IMR-90 (cell line): ENCODE results near the gene LCP1. TPM values are rescaled to one million over a fixed set of nuclear protein-coding genes. Genes with fewer than 3 reads are reported as not detected.

Experiments
- ATAC-seq: fragments of 200-7000 bp; cut with Tn5 transposase; 2 replicates; pipeline ENCODE4 v1.9.1; 2020; ENCODE audit warnings: low read depth, mild to moderate bottlenecking, moderate library complexity
- BruUV-seq: library from RNA; stranded (reverse); fragments of 400-500 nt; replicated peaks from 2 replicates; lab custom pipeline; 2021; lab: Mats Ljungman, UMichigan
- CTCF ChIA-PET: fragments of 300-600 bp; formaldehyde crosslinking; extraction: SDS; loops from one replicate; lab custom pipeline; 2021; ENCODE audit warnings: antibody characterized with exemption; lab: Yijun Ruan, JAX
- POLR2A ChIA-PET: fragments of 300-600 bp; sonication (Branson Sonifier 250); formaldehyde crosslinking; loops from one replicate; lab custom pipeline; 2022; ENCODE audit warnings: antibody characterized with exemption; ENCODE audit not compliant: unreplicated experiment; lab: Charles Lee
- DNase-seq: peaks from one replicate; pipeline ENCODE4 v3.0.0; 2013
- H2AFZ ChIP-seq: replicated peaks from 2 replicates; pipeline ENCODE3; 2013; ENCODE audit warnings: low read length, mild to moderate bottlenecking; ENCODE audit not compliant: poor library complexity
- H2AK5ac ChIP-seq: 2 replicates; pipeline ENCODE4 v1.6.1; 2013; ENCODE audit warnings: low read depth, low read length, inconsistent platforms
- H2AK9ac ChIP-seq: replicated peaks from 2 replicates; pipeline ENCODE3; 2013; ENCODE audit warnings: mild to moderate bottlenecking, low read depth, low read length, moderate library complexity; ENCODE audit not compliant: poor library complexity
- H2BK120ac ChIP-seq: 2 replicates; pipeline ENCODE4 v1.6.1; 2013; ENCODE audit warnings: low read depth, low read length, inconsistent platforms
- H2BK15ac ChIP-seq: 3 replicates; pipeline ENCODE4 v1.6.1; 2013; ENCODE audit warnings: low read depth, low read length, inconsistent platforms
- H2BK20ac ChIP-seq: 2 replicates; pipeline ENCODE4 v1.6.1; 2013; ENCODE audit warnings: low read depth, mild to moderate bottlenecking, inconsistent platforms, low read length, moderate library complexity
- H2BK5ac ChIP-seq: 2 replicates; pipeline ENCODE4 v1.6.1; 2013; ENCODE audit warnings: mild to moderate bottlenecking, low read depth, low read length, inconsistent platforms; ENCODE audit not compliant: poor library complexity, severe bottlenecking
- H3K14ac ChIP-seq: replicated peaks from 2 replicates; pipeline ENCODE4 v1.6.1; 2013; ENCODE audit warnings: low read depth, low read length, inconsistent platforms
- H3K18ac ChIP-seq: 2 replicates; pipeline ENCODE4 v1.6.1; 2013; ENCODE audit warnings: low read depth, low read length, control low read depth
- H3K23ac ChIP-seq: 2 replicates; pipeline ENCODE4 v1.6.1; 2013; ENCODE audit warnings: low read depth, low read length, inconsistent platforms
- H3K27ac ChIP-seq: 2 replicates; pipeline ENCODE4 v1.5.1; 2013; ENCODE audit warnings: mild to moderate bottlenecking, control low read depth, low read length; ENCODE audit not compliant: insufficient read depth
- H3K27me3 ChIP-seq: 2 replicates; pipeline ENCODE4 v1.6.1; 2013; ENCODE audit warnings: low read length; ENCODE audit not compliant: control insufficient read depth, insufficient read depth
- H3K36me3 ChIP-seq: 2 replicates; pipeline ENCODE4 v1.6.1; 2013; ENCODE audit warnings: low read length, mixed read lengths; ENCODE audit not compliant: control insufficient read depth, insufficient read depth
- H3K4ac ChIP-seq: 2 replicates; pipeline ENCODE4 v1.6.1; 2013; ENCODE audit warnings: low read depth, low read length, inconsistent platforms
- H3K4me1 ChIP-seq: 2 replicates; pipeline ENCODE4 v1.6.1; 2013; ENCODE audit warnings: low read length, mixed read lengths; ENCODE audit not compliant: control insufficient read depth, insufficient read depth
- H3K4me2 ChIP-seq: 2 replicates; pipeline ENCODE4 v1.6.1; 2013; ENCODE audit warnings: low read depth, mild to moderate bottlenecking, control low read depth, low read length, moderate library complexity
- H3K4me3 ChIP-seq: 2 replicates; pipeline ENCODE4 v1.5.1; 2013; ENCODE audit warnings: low read depth, mild to moderate bottlenecking, control low read depth, low read length, moderate library complexity; ENCODE audit not compliant: insufficient read depth
- H3K56ac ChIP-seq: 2 replicates; pipeline ENCODE4 v1.6.1; 2013; ENCODE audit warnings: low read length, inconsistent platforms; ENCODE audit not compliant: insufficient read depth; ENCODE audit errors: extremely low read depth
- H3K79me1 ChIP-seq, 2 experiments: 2 replicates each; pipeline ENCODE4 v1.6.1; 2013; ENCODE audit warnings: low read length in 2 of 2, inconsistent platforms in 1 of 2, low read depth in 1 of 2
- H3K9ac ChIP-seq: 2 replicates; pipeline ENCODE4 v1.6.1; 2013; ENCODE audit warnings: low read depth, low read length, control low read depth
- H3K9me1 ChIP-seq: 2 replicates; pipeline ENCODE4 v1.6.1; 2013; ENCODE audit warnings: low read length, inconsistent platforms; ENCODE audit not compliant: insufficient read depth
- H3K9me3 ChIP-seq: 2 replicates; pipeline ENCODE4 v1.6.1; 2013; ENCODE audit warnings: low read length; ENCODE audit not compliant: control insufficient read depth, insufficient read depth
- H4K20me1 ChIP-seq: 2 replicates; pipeline ENCODE4 v1.6.1; 2013; ENCODE audit warnings: low read length, inconsistent platforms; ENCODE audit not compliant: insufficient read depth
- H4K5ac ChIP-seq: 2 replicates; pipeline ENCODE4 v1.6.1; 2013; ENCODE audit warnings: mild to moderate bottlenecking, low read depth, low read length, control low read depth
- H4K8ac ChIP-seq, 2 experiments: 2 replicates each; pipeline ENCODE4 v1.6.1; 2013; ENCODE audit warnings: low read depth in 2 of 2, low read length in 2 of 2, control low read depth in 1 of 2, inconsistent platforms in 1 of 2
- H4K91ac ChIP-seq: 2 replicates; pipeline ENCODE4 v1.6.1; 2013; ENCODE audit warnings: low read depth, low read length, inconsistent platforms; ENCODE audit not compliant: insufficient read depth
- FOS ChIP-seq: fragments of 150-350 bp; IDR thresholded peaks from 2 replicates; pipeline ENCODE4 v1.6.1; 2016; ENCODE audit warnings: low read depth, low read length
- POLR2A ChIP-seq: IDR thresholded peaks from 2 replicates; pipeline ENCODE4 v1.6.1; 2012; ENCODE audit warnings: mild to moderate bottlenecking, low read depth, low read length
- RCOR1 ChIP-seq: IDR thresholded peaks from 2 replicates; pipeline ENCODE4 v1.6.1; 2012; ENCODE audit warnings: mild to moderate bottlenecking, low read length, improper control_type of control experiment; ENCODE audit not compliant: insufficient replicate concordance
- USF2 ChIP-seq: fragments of 150-350 bp; IDR thresholded peaks from 2 replicates; pipeline ENCODE4 v1.6.1; 2017; ENCODE audit warnings: mild to moderate bottlenecking, antibody characterized with exemption, low read length, low read depth
- WGBS, 2 experiments: methylation state at CpG; one replicate each; pipeline versions ENCODE4 v1.1.5 to v1.1.7; 2013; ENCODE audit warnings: missing lambda C conversion rate in 2 of 2; ENCODE audit not compliant: insufficient read length in 1 of 2; ENCODE audit errors: extremely low coverage in 2 of 2; 5-methylcytosine and 5-hydroxymethylcytosine counted together
- dilution Hi-C: fragments of 300-500 bp; cut with HindIII; formaldehyde crosslinking; loops from one replicate; pipeline ENCODE4 v1.14.3; 2018; ENCODE audit warnings: low sequenced_read_pairs; ENCODE audit not compliant: unreplicated experiment
- in situ Hi-C: fragments of 300-500 bp; cut with MboI; formaldehyde crosslinking; loops from 3 replicates; pipeline ENCODE4 v1.14.3; 2019; ENCODE audit warnings: low sequenced_read_pairs, inconsistent platforms, mixed read lengths
- intact Hi-C: fragments of 100-400 bp; cut with micrococcal nuclease; formaldehyde crosslinking; loops from 2 replicates; pipeline ENCODE4 v1.10.0; 2022
- polyA plus RNA-seq, 3 experiments: library from polyadenylated mRNA; depleted of rRNA; stranded (reverse); fragments of >200 nt; gene quantifications; 2 replicates each; pipeline ENCODE4 v1.2.3, GENCODE V29; 2012; ENCODE audit warnings: low replicate concordance in 1 of 3
- total RNA-seq: library from RNA; depleted of rRNA; stranded (reverse); fragments of >200 nt; gene quantifications from 2 replicates; pipeline ENCODE4 v1.2.3, GENCODE V29; 2012

The LCP1 gene
- total and polyA plus RNA-seq, 2 of the 4 experiments (the other 2 are of a cell fraction): not detected

GRCh38 chr13:46094478-46094877, 87.5 kb downstream of the LCP1 start:
- H4K91ac ChIP-seq: no peak overlapping the region
- no peak overlapping the region for H3K56ac ChIP-seq
- no peak overlapping the region for H3K23ac ChIP-seq
- TF ChIP-seq USF2 (no peak), POLR2A (no peak), FOS (no peak), RCOR1 (no peak)
- intact Hi-C loops (no loop called here), in situ Hi-C loops (no loop called here), dilution Hi-C loops (no loop called here)
- no peak overlapping the region for H3K9ac ChIP-seq
- no peak for DNase-seq
- H2BK5ac ChIP-seq: no peak overlapping the region
- no peak overlapping the region for H2AK9ac ChIP-seq
- H2AFZ ChIP-seq: no peak overlapping the region
- no peaks in the 10 kb centered on the region for H3K79me1 ChIP-seq
- CTCF ChIA-PET: interaction anchor here (0.6 kb wide), 1 partner anchor 737 kb away, joined by 3 read pairs; no protein-coding TSS in a partner anchor
- no peak overlapping the region for H2BK20ac ChIP-seq
- no peak overlapping the region for H3K4me2 ChIP-seq
- no peak overlapping the region for H3K18ac ChIP-seq
- POLR2A ChIA-PET: no interaction called here
- no peak for ATAC-seq
- H3K36me3 ChIP-seq: no peaks in the 10 kb centered on the region
- H4K8ac ChIP-seq: no peak overlapping the region
- no CpG with 5 or more reads among the region's 3 CpGs for WGBS, 2 experiments
- no TSS peak for BruUV-seq
- no peak overlapping the region for H2BK120ac ChIP-seq
- no peak overlapping the region for H2BK15ac ChIP-seq
- H4K20me1 ChIP-seq: no peaks in the 10 kb centered on the region
- H3K27me3 ChIP-seq: 0 out of 2 replicates have a peak, but pooled peaks cover 3% of the 10 kb centered on the region
- no peak overlapping the region for H3K14ac ChIP-seq
- no peak overlapping the region for H4K5ac ChIP-seq
- H3K9me1 ChIP-seq: no peaks in the 10 kb centered on the region
- H3K4ac ChIP-seq: no peak overlapping the region
- H3K4me3 ChIP-seq: no peak overlapping the region
- no peak overlapping the region for H2AK5ac ChIP-seq
- no peak overlapping the region for H3K27ac ChIP-seq
- H3K4me1 ChIP-seq: no peaks in the 10 kb centered on the region
- H3K9me3 ChIP-seq: no peaks in the 10 kb centered on the region
